Endothelial cell of umbilical vein (primary cell): ENCODE results near the gene TRIM41. TPM values are rescaled to one million over a fixed set of nuclear protein-coding genes. Genes with fewer than 3 reads are reported as not detected.
"Not testable (repeated sequence)": the region's sequence is repeated elsewhere in the genome, so short reads cannot be mapped to it uniquely, and the experiment has no call there.

ENCODE experiments used
- BruUV-seq: library from RNA; stranded (reverse); fragments of 400-500 nt; replicated peaks from 2 replicates; lab custom pipeline; 2021; lab: Mats Ljungman, UMichigan
- CTCF ChIA-PET: fragments of 300-600, 350-600 bp; sonication (Branson Sonifier 250); formaldehyde crosslinking; loops from one replicate; lab custom pipeline; 2021; ENCODE audit warnings: antibody characterized with exemption, inconsistent platforms; lab: Charles Lee
- POLR2A ChIA-PET: fragments of 300-600, 350-600 bp; sonication (Branson Sonifier 250); formaldehyde crosslinking; loops from one replicate; lab custom pipeline; 2021; ENCODE audit warnings: antibody characterized with exemption, inconsistent platforms; lab: Charles Lee
- DNase-seq: peaks from one replicate; pipeline ENCODE4 v3.0.0-alpha.2; 2011; ENCODE audit warnings: low read depth, low spot score
- FAIRE-seq: peaks from 2 replicates; lab custom pipeline; 2011; peaks lifted over from hg19 to GRCh38; lab: Jason Lieb, UNC
- H2AFZ ChIP-seq: 2 replicates; pipeline ENCODE4 v1.6.0; 2012; ENCODE audit warnings: low read depth, low read length, control low read depth, inconsistent platforms
- H3K27ac ChIP-seq: 2 replicates; pipeline ENCODE4 v1.5.1; 2011; ENCODE audit warnings: low read depth, mild to moderate bottlenecking, control low read depth, low read length, moderate library complexity; ENCODE audit not compliant: insufficient read depth
- H3K27me3 ChIP-seq, 2 experiments: 2 replicates each; pipeline versions ENCODE4 v1.6.0 to v1.6.1; 2011; ENCODE audit warnings: low read length in 2 of 2, mixed read lengths in 1 of 2; ENCODE audit not compliant: control insufficient read depth in 2 of 2, insufficient read depth in 2 of 2
- H3K36me3 ChIP-seq, 2 experiments: 2 replicates in 1 of 2; 3 replicates in 1 of 2; pipeline ENCODE4 v1.5.1; 2011; ENCODE audit warnings: low read length in 2 of 2, mild to moderate bottlenecking in 1 of 2, moderate library complexity in 1 of 2; ENCODE audit not compliant: control insufficient read depth in 2 of 2, insufficient read depth in 2 of 2; ENCODE audit errors: extremely low read depth in 1 of 2
- H3K4me1 ChIP-seq: 3 replicates; pipeline ENCODE4 v1.5.1; 2011; ENCODE audit warnings: mild to moderate bottlenecking, low read length; ENCODE audit not compliant: control insufficient read depth, insufficient read depth; ENCODE audit errors: extremely low read depth
- H3K4me2 ChIP-seq: 2 replicates; pipeline ENCODE4 v1.6.1; 2011; ENCODE audit warnings: low read length, control low read depth, mixed read lengths; ENCODE audit not compliant: insufficient read depth
- H3K4me3 ChIP-seq, 3 experiments: fragments of 200-600 bp in 1 of 3; sonication (generic), shearing (Covaris generic) in 1 of 3; replicated peaks in 1 of 3; 2 replicates each; pipeline ENCODE4 v1.5.1; 2011 to 2016; ENCODE audit warnings: control low read depth in 3 of 3, low read length in 3 of 3, mild to moderate bottlenecking in 2 of 3, inconsistent platforms in 1 of 3, low read depth in 1 of 3, moderate library complexity in 1 of 3; ENCODE audit not compliant: insufficient read depth in 1 of 3
- H3K79me2 ChIP-seq: 2 replicates; pipeline ENCODE4 v1.6.0; 2012; ENCODE audit warnings: low read length, inconsistent platforms; ENCODE audit not compliant: control insufficient read depth, insufficient read depth
- H3K9ac ChIP-seq: replicated peaks from 2 replicates; pipeline ENCODE3; 2011; ENCODE audit warnings: low read length, control low read depth; ENCODE audit not compliant: insufficient read depth; ENCODE audit errors: extremely low read depth
- H3K9me1 ChIP-seq: replicated peaks from 3 replicates; pipeline ENCODE4 v1.6.0; 2011; ENCODE audit warnings: mild to moderate bottlenecking, low read length; ENCODE audit not compliant: control insufficient read depth, insufficient read depth; ENCODE audit errors: extremely low read depth
- H3K9me3 ChIP-seq: replicated peaks from 2 replicates; pipeline ENCODE4 v1.5.1; 2012; ENCODE audit warnings: low read length, inconsistent platforms; ENCODE audit not compliant: control insufficient read depth, insufficient read depth
- H4K20me1 ChIP-seq: replicated peaks from 2 replicates; pipeline ENCODE3; 2011; ENCODE audit warnings: mild to moderate bottlenecking, low read length; ENCODE audit not compliant: control insufficient read depth, insufficient read depth; ENCODE audit errors: extremely low read depth
- dilution Hi-C: fragments of 300-500 bp; cut with MboI; formaldehyde crosslinking; loops from one replicate; pipeline ENCODE4 v1.15.0; 2019; ENCODE audit warnings: low sequenced_read_pairs; ENCODE audit not compliant: extremely low pct_ligation_motif_present
- intact Hi-C: fragments of 100-400 bp; cut with micrococcal nuclease; formaldehyde crosslinking; loops from one replicate; pipeline ENCODE4 v1.10.0; 2022
- microRNA-seq: library from miRNA; unstranded; fragments of <30 nt; microRNA quantifications from one replicate; pipeline ENCODE4 v1.2.0, GENCODE V29; 2021; ENCODE audit warnings: borderline number of aligned reads, borderline replicate concordance
- polyA plus RNA-seq, 4 experiments: library from polyadenylated mRNA; depleted of rRNA in 3 of 4; stranded (reverse) in 3 of 4; unstranded in 1 of 4; fragments of >200 nt; gene quantifications; 2 replicates each; pipeline versions ENCODE4 v1.2.1 to v1.2.3, GENCODE V29; 2011 to 2012; ENCODE audit warnings: missing spikeins in 1 of 4
- small RNA-seq: library from RNA; depleted of rRNA; stranded (forward); fragments of <200 nt; gene quantifications from one replicate; pipeline ENCODE3, GENCODE V24; 2012; ENCODE audit warnings: low replicate concordance, low read depth; ENCODE audit not compliant: insufficient read depth, insufficient read length
- total RNA-seq: library from RNA; stranded (reverse); gene quantifications from 2 replicates; pipeline ENCODE4 v1.2.3, GENCODE V29; 2021

The TRIM41 gene
- total and polyA plus RNA-seq, 2 donors (not counting 3 experiments of a cell fraction or from before 2014, with no cell fraction given), result 11.2 to 19.9 TPM

- H4K20me1 ChIP-seq, BruUV-seq, CTCF ChIA-PET, H3K4me1 ChIP-seq, H3K9ac ChIP-seq, intact Hi-C loops, POLR2A ChIA-PET, H3K4me3 ChIP-seq, H3K36me3 ChIP-seq, H3K4me2 ChIP-seq, H3K27ac ChIP-seq, H3K9me1 ChIP-seq, DNase-seq, H3K9me3 ChIP-seq, dilution Hi-C loops, FAIRE-seq, H2AFZ ChIP-seq, H3K79me2 ChIP-seq, H3K27me3 ChIP-seq: not testable (repeated sequence)
Observed at GRCh38 chr5:181283841-181284755, 61.0 kb downstream of the TRIM41 start.

Small RNA genes within 50 kb of the gene (microRNA-seq; reads per million reads assigned to microRNA genes)
- not detected for gene MIR4638

Small RNA genes within 50 kb of the gene (small RNA-seq; reads per million reads assigned to genes)
- gene MIR4638, result not detected
- not detected for gene SNORD95
- not detected for gene SNORD96A

Other genes starting within 250 kb of the TRIM41 start
- gene BTNL3, start 234.4 kb upstream of the TRIM41 start, total RNA-seq, result not detected in 2 replicates
- not detected in 2 replicates for gene BTNL3, start 234.4 kb upstream of the TRIM41 start, polyA plus RNA-seq
- gene BTNL9, start 183.0 kb upstream of the TRIM41 start, total RNA-seq, result 0.13 TPM in 1 of 2 replicates, not detected in the other
- gene BTNL9, start 183.0 kb upstream of the TRIM41 start, polyA plus RNA-seq, result 0.33 TPM in 1 of 2 replicates, not detected in the other
- gene OR2V1, start 92.1 kb upstream of the TRIM41 start, total RNA-seq, result not detected in 2 replicates
- gene OR2V1, start 92.1 kb upstream of the TRIM41 start, polyA plus RNA-seq, result not detected in 2 replicates
- not detected in 2 replicates for gene OR2V2, start 75.7 kb upstream of the TRIM41 start, total RNA-seq
- gene OR2V2, start 75.7 kb upstream of the TRIM41 start, polyA plus RNA-seq, result not detected in 2 replicates
- gene TRIM7, start 18.1 kb upstream of the TRIM41 start, total RNA-seq, result 3.4 and 4.1 TPM in 2 replicates
- gene TRIM7, start 18.1 kb upstream of the TRIM41 start, polyA plus RNA-seq, result 2.2 and 2.7 TPM in 2 replicates
- 1,910 and 2,029 TPM in 2 replicates for gene RACK1, start 20.6 kb downstream of the TRIM41 start, total RNA-seq
- gene RACK1, start 20.6 kb downstream of the TRIM41 start, polyA plus RNA-seq, result 5,629 and 5,870 TPM in 2 replicates
- gene TRIM52, start 37.9 kb downstream of the TRIM41 start, total RNA-seq, result 9.6 and 10.1 TPM in 2 replicates
- 5.1 and 5.6 TPM in 2 replicates for gene TRIM52, start 37.9 kb downstream of the TRIM41 start, polyA plus RNA-seq
- not detected in 2 replicates for gene OR4F3, start 144.0 kb downstream of the TRIM41 start, total RNA-seq
- gene OR4F3, start 144.0 kb downstream of the TRIM41 start, polyA plus RNA-seq, result not detected in 2 replicates